Activated CD8-positive, alpha-beta memory T cell treated with anti-CD3 and anti-CD28 coated beads for 4 hours (primary cell): ENCODE data around the gene CCNYL1.
"Not testable (repeated sequence)": the region's sequence is repeated elsewhere in the genome, so short reads cannot be mapped to it uniquely, and the experiment has no call there.

Experiments used
- DNase-seq, 2 donors: peaks; one replicate each; pipeline ENCODE4 v3.0.0-alpha.2; 2020; ENCODE audit warnings: low read depth in 2 of 2

Gene CCNYL1

DNA sequence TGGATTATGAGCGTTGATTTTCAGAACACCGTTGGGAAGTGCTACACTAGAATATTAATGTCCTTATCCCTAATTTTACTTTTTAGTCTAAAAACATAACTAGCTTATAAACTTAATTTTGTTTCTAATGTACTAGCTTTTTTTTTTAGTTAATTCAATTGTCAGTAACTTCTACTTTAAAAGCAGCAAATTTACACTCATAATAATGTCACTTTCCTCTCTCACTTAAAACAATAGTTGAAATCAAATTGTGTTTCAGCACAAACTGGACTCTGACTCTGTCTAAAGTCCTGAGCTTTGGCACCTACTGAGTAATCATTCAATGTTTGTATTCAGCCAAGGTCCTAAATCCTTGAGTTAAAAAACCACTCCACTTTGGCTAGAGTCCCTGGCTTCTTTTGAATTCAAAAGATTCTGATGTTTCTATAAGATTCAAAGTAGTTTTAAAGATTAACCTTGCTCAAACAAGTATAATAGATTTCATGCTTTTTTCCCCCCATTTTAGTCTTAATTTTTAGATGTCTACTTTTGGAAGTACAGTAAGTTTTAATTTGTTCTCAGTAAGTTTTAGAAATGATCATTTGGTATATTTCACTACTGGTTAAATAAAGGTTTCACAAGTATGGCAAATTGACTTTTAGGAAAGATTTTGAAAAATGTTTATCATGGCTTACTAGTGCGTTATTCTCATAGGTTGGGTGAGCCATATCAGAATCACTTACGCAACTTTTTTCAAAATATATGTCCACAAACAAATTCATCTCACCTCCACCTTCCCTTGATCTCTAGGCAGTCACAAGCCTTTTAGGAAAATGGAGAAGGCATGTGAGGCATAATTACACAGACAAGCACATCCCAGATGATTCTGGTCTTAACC, 23.4 kb downstream of the CCNYL1 start:
- DNase-seq, result no peak

DNA sequence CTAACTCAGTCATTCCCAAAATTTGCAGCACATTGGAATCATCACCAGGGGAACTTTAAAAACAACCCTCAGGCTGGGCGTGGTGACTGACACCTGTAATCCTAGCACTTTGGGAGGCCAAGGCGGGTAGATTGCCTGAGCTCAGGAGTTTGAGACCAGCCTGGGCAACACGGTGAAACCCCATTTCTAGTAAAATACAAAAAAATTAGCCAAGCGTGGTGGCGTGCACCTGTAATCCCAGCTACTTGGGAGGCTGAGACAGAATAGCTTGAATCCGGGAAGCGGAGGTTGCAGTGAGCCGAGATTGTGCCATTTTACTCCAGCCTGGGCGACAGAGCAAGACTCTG, 24.0 kb downstream of the CCNYL1 start:
- DNase-seq, result not testable (repeated sequence)

DNA sequence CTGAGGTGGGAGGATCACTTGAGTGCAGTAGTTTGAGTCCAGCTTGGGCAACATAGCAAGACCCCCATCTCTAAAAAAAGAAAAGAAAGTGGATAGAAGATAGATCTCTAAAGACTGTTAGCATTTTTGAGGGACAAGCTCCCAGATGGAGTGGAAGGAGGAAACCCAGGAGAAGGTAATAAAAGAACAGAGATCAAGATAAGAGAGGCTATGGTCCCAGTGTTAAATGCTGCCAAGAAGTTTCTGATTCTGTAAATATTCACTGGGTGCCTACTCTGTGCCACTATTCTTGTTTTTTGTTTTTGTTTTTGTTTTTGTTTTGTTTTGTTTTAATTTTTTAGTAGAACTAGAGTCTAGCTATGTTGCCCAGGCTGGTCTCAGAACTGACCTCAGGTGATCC, 32.1 kb downstream of the CCNYL1 start:
- DNase-seq, result no peak

DNA sequence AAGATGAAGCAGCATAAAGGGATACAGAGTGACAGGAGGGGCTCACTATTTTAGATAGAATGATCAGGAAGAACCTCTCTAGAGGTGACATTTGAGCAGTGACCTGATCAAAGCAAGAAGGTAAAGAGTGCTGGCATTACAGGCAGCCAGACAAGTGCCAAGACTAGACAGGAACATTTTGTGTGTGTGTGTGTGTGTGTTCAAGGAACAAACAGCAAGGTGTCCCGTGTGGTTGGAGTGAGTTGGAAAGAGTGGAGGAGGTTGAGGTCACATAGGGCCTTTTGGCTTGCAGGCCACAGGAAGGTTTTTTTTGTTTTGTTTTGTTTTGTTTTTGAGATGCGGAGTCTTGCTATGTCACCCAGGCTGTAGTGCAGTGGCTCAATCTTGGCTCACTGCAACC, 32.6 kb downstream of the CCNYL1 start:
- no peak for DNase-seq

DNA sequence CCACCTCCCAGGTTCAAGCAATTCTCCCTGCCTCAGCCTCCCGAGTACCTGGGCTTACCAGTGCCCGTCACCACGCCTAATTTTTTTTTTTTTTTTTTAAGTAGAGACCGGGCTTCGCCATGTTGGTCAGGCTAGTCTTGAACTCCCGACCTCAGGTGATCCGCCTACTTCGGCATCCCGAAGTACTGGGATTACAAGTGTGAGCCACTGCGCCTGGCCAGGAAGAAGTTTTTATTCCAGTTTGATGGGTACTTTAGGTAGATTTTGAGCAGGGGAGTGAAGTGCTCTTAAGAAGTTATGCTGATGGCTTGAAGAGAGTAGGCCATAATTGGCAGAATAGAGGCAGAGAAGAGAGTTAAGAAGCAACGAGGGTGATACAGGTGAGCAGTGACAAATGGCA, 33.0 kb downstream of the CCNYL1 start:
- no peak for DNase-seq

DNA sequence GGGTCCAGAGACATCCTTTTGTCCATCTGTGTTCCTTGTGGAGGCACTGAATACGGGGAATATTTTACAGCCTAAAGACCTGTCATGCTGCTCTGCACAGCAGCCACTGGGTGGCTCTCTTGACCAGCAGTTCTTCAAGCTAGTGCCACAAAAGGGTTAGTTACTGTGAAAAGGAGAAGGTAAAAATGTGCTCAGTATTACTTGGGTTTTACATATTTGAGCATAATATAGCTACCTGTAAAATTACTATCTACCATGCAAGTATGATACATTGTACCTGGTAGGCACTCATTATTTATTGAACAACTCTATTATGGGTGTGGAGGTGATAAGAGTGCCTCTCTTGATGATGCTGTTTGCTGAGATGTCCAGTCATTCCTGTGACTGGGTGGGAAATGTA, 34.7 kb downstream of the CCNYL1 start:
- no peak for DNase-seq

DNA sequence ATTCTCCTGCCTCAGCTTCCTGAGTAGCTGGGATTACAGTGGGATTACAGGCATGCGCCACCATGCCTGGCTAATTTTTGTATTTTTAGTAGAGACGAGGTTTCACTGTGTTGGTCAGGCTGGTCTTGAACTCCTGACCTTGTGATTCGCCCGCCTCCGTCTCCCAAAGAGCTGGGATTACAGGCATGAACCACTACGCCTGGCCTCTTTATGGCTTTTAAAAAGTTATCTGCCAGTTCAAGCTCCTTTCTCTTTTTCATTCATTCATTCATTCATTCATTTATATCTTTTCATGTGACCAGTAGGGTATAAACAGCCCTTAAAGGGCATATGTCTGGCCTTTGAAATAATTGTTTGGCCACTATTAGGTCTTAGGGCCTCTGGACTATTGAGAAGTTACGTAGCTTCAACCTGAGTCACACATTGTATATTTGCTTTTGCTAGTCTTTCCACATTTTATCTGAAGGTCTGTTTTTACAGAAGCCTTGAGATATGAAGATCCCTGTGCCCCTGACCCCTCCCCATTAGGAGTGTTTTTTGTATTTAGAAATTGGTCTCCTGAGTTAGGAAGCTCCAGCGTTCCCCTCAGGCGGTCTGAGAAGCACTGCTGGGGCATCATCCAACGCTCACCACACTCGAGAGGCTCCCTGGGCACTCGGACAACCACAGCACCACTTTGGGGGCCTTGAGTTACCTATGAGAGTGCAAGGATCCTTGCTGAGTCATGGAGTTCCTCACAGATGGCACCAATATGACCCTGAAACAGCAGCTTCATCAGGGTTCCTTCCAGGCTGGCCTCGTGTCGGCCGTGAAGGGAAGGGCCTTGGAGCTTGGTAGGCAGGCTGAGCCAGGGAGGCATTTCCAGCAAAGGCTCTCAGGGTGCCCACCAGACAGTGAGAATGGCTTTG, 36.5 kb downstream of the CCNYL1 start:
- DNase-seq, result no peak

DNA sequence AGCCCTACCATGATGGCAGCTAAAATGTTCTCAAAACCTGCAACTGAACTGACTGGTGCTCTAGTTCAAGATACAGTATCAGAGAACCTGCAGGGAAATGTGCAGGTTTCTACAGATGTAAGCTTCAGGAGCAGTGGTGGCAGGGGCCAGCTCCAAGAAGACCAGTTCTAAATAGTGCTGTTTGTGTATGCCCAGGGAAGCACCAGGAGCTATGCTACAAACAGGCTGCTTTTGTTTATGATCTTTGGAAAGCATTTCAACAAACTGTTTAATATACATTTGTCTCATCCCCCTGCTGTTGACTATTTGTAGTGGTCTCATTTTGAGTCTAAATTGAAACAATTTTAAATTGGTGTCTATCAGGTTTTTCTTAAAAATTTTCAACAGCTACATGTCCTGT, 37.6 kb downstream of the CCNYL1 start:
- no peak for DNase-seq

DNA sequence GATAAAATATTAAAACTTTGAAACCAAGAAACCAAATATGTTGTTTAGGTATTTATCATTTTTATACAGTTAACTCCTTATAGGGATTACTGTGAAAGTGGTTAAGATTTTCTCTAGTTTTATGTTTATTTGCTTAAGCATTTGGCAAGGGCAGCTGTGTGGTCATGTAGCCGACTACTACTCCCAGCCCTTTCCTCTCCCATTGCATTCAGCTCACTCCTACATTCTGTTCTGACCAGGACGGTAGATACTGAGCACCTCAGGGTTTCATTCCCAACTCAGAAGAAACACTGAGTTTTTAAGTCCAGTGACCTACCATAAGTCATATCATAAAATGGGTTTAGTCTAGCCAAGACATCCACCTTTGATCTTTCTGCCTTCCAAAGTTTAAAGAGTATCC, 38.4 kb downstream of the CCNYL1 start:
- DNase-seq, result no peak

DNA sequence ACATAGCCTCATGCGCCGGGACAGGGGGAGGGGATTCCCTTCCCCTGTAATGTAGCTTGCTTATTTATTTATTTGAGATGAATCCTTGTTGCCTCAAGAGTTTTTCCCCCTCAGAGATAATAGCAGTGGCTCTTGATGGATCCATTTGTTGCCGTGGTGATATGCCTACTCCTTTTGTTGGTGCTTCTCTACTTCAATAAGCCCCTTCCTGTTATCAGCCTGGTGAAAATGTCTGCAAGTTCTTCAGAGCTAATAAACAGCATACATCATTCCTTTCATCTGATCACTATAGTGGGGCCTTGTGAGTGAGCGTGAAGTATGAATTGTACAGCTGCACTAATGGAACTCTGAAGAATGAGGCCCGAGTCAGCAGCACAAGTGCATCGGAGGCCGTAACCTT, 38.9 kb downstream of the CCNYL1 start:
- DNase-seq, result no peak

DNA sequence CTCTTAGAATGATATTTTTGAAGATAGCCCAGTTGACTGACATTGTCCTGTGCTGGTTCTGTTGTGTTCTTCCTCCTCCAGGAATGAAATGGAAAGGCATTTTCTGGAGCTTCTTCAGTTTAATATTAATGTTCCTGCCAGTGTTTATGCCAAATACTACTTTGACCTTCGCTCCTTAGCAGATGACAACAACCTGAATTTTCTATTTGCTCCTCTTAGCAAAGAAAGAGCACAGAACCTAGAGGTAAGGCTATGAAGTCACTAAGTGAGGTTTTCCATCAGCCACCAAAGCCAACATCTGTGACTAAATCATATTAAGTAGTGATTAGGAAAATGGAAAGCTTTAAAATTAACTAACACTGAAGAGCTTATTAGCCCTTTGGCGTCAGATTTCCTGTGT, 39.4 kb downstream of the CCNYL1 start:
- DNase-seq, result no peak

DNA sequence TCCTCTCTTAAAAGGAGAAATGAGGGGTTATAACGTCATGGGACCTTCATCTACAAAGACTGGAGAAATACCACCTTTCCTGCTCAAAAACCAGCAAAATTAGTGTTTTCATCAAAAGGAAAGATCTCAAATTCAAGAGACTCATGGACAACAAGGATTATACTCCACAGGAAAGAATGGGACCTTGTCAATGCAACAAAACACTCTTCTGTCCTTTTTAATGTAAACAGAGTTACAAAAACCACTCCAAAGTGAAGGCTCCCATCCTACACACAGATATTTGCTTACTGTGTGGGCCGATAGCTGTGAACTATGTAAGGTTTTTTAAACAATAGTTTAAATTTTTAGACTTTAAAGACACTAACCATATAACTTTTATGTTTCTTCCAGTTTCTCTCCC, 42.2 kb downstream of the CCNYL1 start:
- DNase-seq, result not testable (repeated sequence)

DNA sequence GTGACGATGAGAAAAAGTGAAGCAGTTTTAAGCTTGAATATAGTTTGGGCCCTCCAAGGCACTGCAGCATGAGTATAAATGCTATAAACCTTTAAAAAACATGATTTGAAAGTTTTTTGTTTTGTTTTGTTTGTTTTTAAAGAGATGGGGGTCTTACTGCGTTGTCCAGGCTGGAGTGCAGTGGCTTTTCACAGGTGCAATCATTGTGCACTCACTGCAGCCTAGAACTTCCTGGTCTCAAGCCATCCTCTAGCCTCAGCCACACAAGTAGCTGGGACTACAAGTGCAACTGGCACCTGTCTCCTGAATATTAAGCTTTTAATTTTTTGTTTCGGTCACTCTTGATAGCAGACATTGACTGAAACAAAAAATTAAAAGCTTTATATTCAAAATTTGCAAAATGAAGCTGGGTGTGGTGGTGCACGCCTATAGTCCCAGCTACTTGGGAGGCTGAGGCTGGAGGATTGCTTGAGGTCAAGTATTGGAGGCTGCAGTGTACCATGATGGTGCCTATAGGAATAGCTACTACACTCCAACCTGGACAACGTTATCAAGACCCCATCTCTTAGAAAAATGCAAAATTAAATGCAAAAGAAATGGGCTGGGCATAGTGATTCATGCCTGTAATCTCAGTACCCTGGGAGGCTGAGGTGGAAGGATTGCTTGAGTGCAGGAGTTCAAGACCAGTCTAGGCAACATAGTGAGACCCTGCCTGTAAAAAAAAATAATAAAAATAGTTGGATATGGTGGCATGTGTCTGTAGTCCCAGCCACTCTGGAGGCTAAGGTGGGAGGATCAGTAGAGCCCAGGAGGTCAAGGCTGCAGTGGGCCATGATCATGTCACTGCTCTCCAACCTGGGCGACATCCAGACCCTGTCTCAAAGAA, 43.3 kb downstream of the CCNYL1 start:
- DNase-seq, result no peak

DNA sequence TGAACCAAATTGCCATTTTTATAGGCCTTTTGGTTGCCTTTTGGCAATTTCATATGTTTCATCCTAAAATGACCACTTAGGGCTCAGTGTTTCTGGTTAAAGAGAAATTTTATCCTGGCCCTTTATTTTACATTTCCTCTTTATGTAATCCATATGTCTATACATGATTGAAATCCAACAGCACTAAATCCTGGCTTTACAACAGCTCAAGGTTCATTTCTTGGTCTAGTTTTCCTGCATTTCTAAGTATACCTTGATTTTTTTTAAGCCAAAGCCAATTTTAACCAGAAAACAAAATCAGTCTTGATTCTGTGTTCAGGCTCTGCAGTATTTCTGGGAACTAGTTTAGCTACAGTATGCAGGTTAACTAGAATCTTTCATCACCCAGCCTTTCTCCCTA, 46.6 kb downstream of the CCNYL1 start:
- no peak for DNase-seq

DNA sequence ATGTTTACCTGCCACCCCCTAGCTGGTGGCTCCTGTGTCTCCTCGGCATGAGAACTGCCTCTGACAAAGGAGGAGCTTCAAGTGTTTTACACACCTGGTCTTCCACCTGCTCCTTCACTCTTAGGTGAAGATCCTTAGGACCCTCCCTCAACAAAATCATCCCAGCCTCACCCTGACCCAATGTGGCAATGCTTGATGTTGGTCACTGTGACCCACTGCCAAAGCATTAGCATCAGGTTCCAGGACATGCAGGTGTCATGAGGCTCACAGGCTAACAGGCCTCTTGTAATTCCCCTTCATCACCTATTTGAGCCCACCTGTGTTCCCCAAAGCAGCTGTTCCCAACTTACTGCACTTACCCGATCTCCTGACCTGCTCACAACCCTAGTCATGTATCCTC, 48.5 kb downstream of the CCNYL1 start:
- no peak for DNase-seq

DNA sequence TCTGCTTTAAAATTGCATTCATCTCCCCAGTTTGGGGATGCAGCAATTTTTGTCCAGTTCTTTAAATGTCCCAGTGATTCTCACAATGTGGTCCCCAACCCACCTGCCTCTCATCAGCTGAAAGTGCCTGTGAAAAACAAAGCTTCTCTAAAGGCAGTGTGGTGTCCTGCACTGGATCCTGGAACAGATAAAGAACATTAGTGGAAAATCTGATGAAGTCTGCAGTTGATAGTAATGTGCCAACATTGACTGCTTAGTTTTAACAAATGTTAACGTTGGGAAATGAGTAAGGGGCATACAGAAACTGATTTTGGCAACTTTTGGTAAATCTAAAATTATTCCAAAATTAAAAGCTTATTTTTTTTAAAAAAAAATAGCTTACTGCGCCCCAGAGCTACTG, 49.0 kb downstream of the CCNYL1 start:
- no peak for DNase-seq

DNA sequence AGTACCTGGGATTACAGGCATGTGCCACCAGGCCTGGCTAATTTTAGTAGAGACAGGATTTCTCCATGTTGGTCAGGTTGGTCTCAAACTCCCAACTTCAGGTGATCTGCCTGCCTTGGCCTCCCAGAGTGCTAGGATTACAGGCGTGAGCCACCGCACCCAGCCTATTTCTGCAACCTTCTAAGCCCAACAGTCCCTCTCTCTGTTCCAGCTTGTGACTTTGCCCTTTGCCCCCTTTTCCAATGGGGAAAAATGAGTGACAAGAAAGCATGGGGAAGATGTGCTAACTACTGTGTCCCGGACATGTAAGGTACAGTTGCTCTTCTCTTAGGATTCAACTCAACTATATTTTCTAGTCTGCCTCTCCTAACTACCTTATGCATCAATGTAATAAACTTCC, 50.0 kb downstream of the CCNYL1 start:
- DNase-seq, result not testable (repeated sequence)

DNA sequence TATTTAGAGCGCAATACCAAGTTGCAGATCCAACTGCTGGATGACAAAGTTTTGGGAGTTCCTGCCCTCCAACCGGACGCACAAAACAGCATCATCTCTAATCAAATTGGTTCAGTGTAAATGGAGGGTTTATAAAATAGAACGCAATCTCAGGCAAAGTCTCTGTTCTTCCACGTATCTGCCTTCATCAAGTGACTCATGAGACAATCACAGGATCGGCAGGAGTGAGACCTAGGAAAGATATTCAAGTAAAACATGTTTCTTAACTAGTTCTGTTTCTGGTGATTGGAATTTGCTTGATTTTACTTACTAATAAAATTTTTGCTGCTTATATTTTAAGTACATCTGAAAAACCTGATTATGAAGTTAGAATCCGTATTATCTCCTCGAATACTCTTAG, 50.7 kb downstream of the CCNYL1 start:
- DNase-seq, result no peak

DNA sequence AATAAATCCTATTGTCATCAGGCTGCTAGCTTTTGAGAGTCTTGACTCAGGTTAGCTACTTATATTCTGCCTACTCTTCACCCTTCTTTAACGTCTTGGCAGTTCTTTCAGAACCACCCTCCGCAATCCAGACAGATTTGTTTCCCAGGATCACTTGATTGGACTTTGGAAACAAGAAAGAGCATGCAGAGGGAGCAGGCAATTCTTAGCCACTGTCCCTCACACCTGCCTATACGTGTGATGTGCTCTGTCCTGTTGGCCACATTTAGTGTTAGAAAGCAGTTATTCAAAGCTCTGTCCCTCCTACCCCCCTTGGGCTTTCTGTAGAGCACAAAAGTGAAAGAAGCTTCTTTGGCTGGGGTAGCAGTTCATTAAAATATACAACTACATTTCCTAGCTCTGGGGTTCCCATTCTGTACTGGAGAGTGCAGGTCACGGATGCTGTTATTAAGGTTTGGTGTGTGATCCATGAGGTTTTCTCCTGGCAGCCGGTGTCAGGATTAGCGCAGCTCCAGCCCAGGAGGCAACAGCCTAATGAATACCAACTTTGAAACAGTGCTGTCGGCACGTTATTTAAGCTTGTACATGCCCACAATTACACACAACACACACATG, 52.0 kb downstream of the CCNYL1 start:
- DNase-seq, result no peak

DNA sequence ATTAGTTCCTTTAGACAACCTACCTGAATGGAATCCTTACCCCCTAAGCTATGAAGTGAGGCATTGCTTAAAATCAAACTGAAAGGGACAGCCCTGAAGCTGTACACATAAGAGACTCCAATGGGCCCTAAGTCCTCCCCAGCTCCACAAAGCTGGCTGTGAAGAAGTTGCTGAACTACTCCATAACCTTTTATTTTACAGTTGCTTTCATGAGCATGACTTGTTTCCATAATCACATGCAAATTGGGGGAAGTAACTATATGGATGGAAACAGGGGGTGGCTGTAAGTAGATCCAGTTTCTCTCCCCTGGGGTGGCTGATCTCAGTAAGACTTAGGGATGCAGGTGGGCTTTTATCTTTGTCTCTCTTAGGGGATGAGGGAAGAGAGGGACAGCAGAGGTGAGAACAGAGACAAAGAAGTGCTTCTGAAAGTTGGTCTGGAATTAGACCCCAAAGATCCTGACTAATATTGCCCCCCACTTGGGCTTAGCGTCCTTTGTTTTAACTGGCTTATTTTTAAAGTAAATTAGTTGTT, 52.7 kb downstream of the CCNYL1 start:
- no peak for DNase-seq

DNA sequence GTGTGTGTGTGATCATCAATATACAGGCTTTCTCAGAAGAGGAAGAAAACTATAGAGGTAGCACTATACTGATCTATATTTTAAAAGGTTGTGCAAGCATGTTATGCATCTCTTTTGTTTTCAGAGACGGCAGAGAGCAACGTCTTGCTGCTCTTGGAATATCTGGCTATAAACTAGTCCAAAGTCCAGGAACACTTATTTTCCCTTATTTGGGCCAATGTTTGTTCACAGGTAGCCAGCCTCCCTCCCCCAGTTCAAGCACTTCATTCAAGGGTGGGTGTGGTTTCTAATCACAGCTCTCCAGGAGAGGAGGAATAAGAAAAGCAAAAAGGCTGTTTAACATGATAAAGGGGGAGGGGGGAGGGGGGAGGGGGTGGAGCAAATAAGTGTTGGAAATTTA, 54.1 kb downstream of the CCNYL1 start:
- DNase-seq, result no peak
